ENCODE results near the gene MAP3K4.

- TF ChIP-seq CTCF (IDR thresholded peaks at IDR 0.05) = no peak
- TF ChIP-seq POLR2A (IDR thresholded peaks at IDR 0.05) = no peak
Measured at GRCh38 chr6:161161889-161162624, 170.5 kb downstream of the MAP3K4 start.

All from Peyer's patch (tissue), 4 donors.